Keratinocyte (primary cell): ENCODE results near the gene KRT78.

Experiments
- CTCF ChIP-seq, 3 experiments: IDR thresholded peaks in 1 of 3; conservative IDR thresholded peaks in 1 of 3; optimal IDR thresholded peaks in 1 of 3; 2 replicates in 2 of 3; 3 replicates in 1 of 3; pipeline versions ENCODE3 to v1.5.1; 2011; ENCODE audit warnings: low read length in 3 of 3, mild to moderate bottlenecking in 3 of 3, moderate library complexity in 2 of 3, control low read depth in 1 of 3, inconsistent platforms in 1 of 3; ENCODE audit not compliant: insufficient read depth in 2 of 3; ENCODE audit errors: extremely low read depth in 1 of 3
- EZH2 ChIP-seq: IDR thresholded peaks from one replicate; pipeline ENCODE4 v1.6.1; 2012; ENCODE audit warnings: inconsistent platforms, mild to moderate bottlenecking, low read length, moderate library complexity

- TF ChIP-seq CTCF (optimal IDR thresholded peaks at IDR 0.05 in 1 of 3, IDR thresholded peaks at IDR 0.05 in 1 of 3, conservative IDR thresholded peaks at IDR 0.05 in 1 of 3; ENCODE audit: extremely low read depth in 1 of 3, insufficient read depth in 2 of 3, low read length in 3 of 3) (no peak), EZH2 (no peak)
These were observed 21.2 kb downstream of the KRT78 start for GRCh38 chr12:52827499-52828090.
